Adrenal gland (tissue), 12 donors: ENCODE data around the gene OR5C1. TPM values are rescaled to one million over a fixed set of nuclear protein-coding genes. Genes with fewer than 3 reads are reported as not detected.
A peak's percentile ranks its signal among the peaks of the same experiment; 100 is the strongest.
"Not testable (repeated sequence)": the region's sequence is repeated elsewhere in the genome, so short reads cannot be mapped to it uniquely, and the experiment has no call there.

Experiments
- DNase-seq, 7 donors: peaks; one replicate each; pipeline ENCODE4 v3.0.0-alpha.2; 2019 to 2020
- H3K27ac ChIP-seq, 5 donors: fragments of 200-600 bp; sonication (generic) in 4 of 5; 1 replicate in 3 of 5; 2 replicates in 2 of 5; pipeline versions ENCODE4 v1.5.1 to v1.8.0; 2016 to 2020; ENCODE audit warnings: mild to moderate bottlenecking in 1 of 5
- H3K27me3 ChIP-seq: fragments of 200-600 bp; 2 replicates; pipeline ENCODE4 v1.8.0; 2021
- H3K36me3 ChIP-seq, 2 donors: fragments of 200-600 bp; replicated peaks in 1 of 2; 1 replicate in 1 of 2; 2 replicates in 1 of 2; pipeline versions ENCODE4 v1.5.1 to v1.8.0; 2018 to 2022
- H3K4me1 ChIP-seq, 2 donors: fragments of 200-600 bp; replicated peaks in 1 of 2; 1 replicate in 1 of 2; 2 replicates in 1 of 2; pipeline versions ENCODE4 v1.5.1 to v1.8.0; 2018 to 2021
- H3K4me3 ChIP-seq, 4 donors: fragments of 200-600 bp; sonication (generic) in 3 of 4; one replicate each; pipeline ENCODE4 v1.5.1; 2016 to 2018
- H3K9me3 ChIP-seq, 3 donors: fragments of 200-600 bp; sonication (generic) in 1 of 3; replicated peaks in 1 of 3; 1 replicate in 2 of 3; 2 replicates in 1 of 3; pipeline versions ENCODE4 v1.5.1 to v1.8.0; 2016 to 2021
- CTCF ChIP-seq, 6 experiments: fragments of 450-650 bp in 4 of 6; fragments of 200-600 bp in 2 of 6; sonication (generic) in 1 of 6; IDR thresholded peaks; 1 replicate in 5 of 6; 2 replicates in 1 of 6; pipeline versions ENCODE4 v1.5.1 to v1.8.0; 2016 to 2021; ENCODE audit warnings: antibody characterized with exemption in 6 of 6, mild to moderate bottlenecking in 2 of 6, moderate library complexity in 1 of 6
- POLR2A ChIP-seq, 2 donors: fragments of 450-650 bp; IDR thresholded peaks; one replicate each; pipeline ENCODE4 v1.6.1; 2017; ENCODE audit warnings: antibody characterized with exemption in 2 of 2, mild to moderate bottlenecking in 2 of 2, moderate library complexity in 1 of 2
- WGBS, 4 donors: extraction: QIAGEN DNeasy Blood & Tissue Kit in 2 of 4; methylation state at CpG; one replicate each; pipeline versions ENCODE4 v1.1.5 to v1.1.7; 2013 to 2017; 5-methylcytosine and 5-hydroxymethylcytosine counted together
- intact Hi-C, 2 donors: fragments of 100-400 bp; cut with DNase I; formaldehyde crosslinking; loops; one replicate each; pipeline versions ENCODE4 v1.14.1 to v1.15.0; 2022 to 2023
- polyA plus RNA-seq, 3 donors: library from polyadenylated mRNA; stranded (reverse); fragments of 200-250 nt in 2 of 3; fragments of 350-450 nt in 1 of 3; fragmentation: Illumina TruSeq in 1 of 3; extraction: RNeasy Lipid Tissue Mini Kit (QIAGEN cat#74804) in 1 of 3; gene quantifications; one replicate each; pipeline ENCODE4 v1.2.3, GENCODE V29; 2013 to 2014
- total RNA-seq, 9 donors: library from RNA; depleted of rRNA in 4 of 9; stranded (reverse); fragments of >200 nt in 4 of 9; fragments of 120-200 nt in 1 of 9; fragmentation: NEBNext Ultra II Directional in 1 of 9; extraction: Animal tissue kit (Norgen Biotek cat#: 25700) in 1 of 9; gene quantifications; one replicate each; pipeline versions ENCODE4 v1.1.0 to v1.2.4, GENCODE V29; 2013 to 2023
- donor health status: healthy with polysubstance abuse.
- donor health status: Bipolar disorder and iron deficiency.
- donor health status: DM: yes; HTN: yes; CAD: no.
- donor health status: DM: no; HTN: no; CAD: no.
- donor health status: DM: no; HTN: no; CAD: no.
- donor health status: DM: yes; HTN: yes; CAD: no.

Gene OR5C1
- total and polyA plus RNA-seq, 12 donors: not detected

- WGBS, 4 donors: 94 to 98% (median 95%) methylated on average over 4 of the region's 4 CpGs
- H3K9me3 ChIP-seq: no peaks in the 10 kb centered on the region
- H3K4me1 ChIP-seq: no peaks in the 10 kb centered on the region
- H3K4me3 ChIP-seq: no peak overlapping the region
- H3K27ac ChIP-seq: no peak overlapping the region
- H3K27me3 ChIP-seq: no peaks in the 10 kb centered on the region
- TF ChIP-seq CTCF (IDR thresholded peaks at IDR 0.05) (no peak), POLR2A (IDR thresholded peaks at IDR 0.05) (no peak)
- intact Hi-C loops: loop anchor here (10.0 kb wide), 2 partner anchors 342 to 682 kb away; no protein-coding TSS in a partner anchor
- no peak for DNase-seq
- no peaks in the 10 kb centered on the region for H3K36me3 ChIP-seq
These were observed 17.9 kb downstream of the OR5C1 start for GRCh38 chr9:122806661-122807060.

GRCh38 chr9:122807271-122807900, 18.7 kb downstream of the OR5C1 start:
- DNase-seq: no peak
- Histone ChIP-seq H3K27ac (no peak overlapping the region), H3K9me3 (no peaks in the 10 kb centered on the region), H3K36me3 (no peaks in the 10 kb centered on the region), H3K4me3 (no peak overlapping the region), H3K4me1 (no peaks in the 10 kb centered on the region), H3K27me3 (no peaks in the 10 kb centered on the region)
- intact Hi-C loops: loop anchor here (10.0 kb wide), 2 partner anchors 343 to 683 kb away; no protein-coding TSS in a partner anchor
- TF ChIP-seq CTCF (IDR thresholded peaks at IDR 0.05) (no peak), POLR2A (IDR thresholded peaks at IDR 0.05) (no peak)
- WGBS, 4 donors: 84 to 100% (median 88%) methylated on average over 1 of the region's 1 CpG

DNA sequence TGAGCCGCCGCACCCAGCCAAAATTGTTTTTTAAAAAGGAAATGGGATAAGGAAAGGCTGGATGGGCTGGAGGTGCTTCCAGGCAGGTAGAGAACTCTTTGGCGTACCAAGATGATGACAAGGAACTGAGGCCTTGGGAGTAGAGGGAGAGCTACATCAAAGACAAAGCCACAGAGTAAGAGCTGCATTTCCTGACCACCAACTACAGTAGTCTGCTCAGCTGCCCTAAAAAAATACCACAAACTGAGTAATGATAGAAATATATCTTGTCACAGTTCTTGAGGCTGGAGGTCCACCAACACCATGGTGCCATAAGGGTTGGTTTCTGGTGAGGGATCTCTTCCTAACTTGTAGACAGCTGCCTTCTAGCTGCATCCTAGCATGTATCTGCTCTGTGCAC, 19.4 kb downstream of the OR5C1 start:
- H3K36me3 ChIP-seq: no peaks in the 10 kb centered on the region
- no peak overlapping the region for H3K4me3 ChIP-seq
- intact Hi-C loops: loop anchor here (10.0 kb wide), 2 partner anchors 343 to 683 kb away; no protein-coding TSS in a partner anchor
- no peaks in the 10 kb centered on the region for H3K4me1 ChIP-seq
- H3K27me3 ChIP-seq: no peaks in the 10 kb centered on the region
- H3K9me3 ChIP-seq: no peaks in the 10 kb centered on the region
- no peak for TF ChIP-seq POLR2A (IDR thresholded peaks at IDR 0.05)
- TF ChIP-seq CTCF (IDR thresholded peaks at IDR 0.05): no peak
- no peak for DNase-seq
- H3K27ac ChIP-seq: no peak overlapping the region
- 84 to 96% (median 90%) methylated on average over 3 of the region's 3 CpGs for WGBS, 4 donors

DNA sequence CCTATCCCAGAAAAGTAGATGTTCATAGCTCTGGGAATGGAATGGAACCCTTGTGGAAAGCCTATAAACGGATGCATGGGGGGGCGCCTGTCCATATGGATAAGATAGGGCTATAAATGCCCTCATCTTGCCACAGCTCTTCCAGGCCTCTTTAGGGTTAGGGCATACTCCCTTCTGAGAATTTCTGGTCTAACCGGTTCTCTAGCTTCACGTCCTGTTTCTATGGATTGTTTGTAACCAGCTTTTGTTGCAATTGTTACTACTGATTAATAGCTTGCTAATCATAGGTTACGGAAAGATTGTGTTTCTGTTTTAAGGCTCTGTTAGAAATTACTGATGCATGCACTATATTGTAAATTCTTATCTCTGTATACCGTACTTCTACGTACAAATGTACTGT, 20.5 kb downstream of the OR5C1 start:
- not testable (repeated sequence) for H3K4me3 ChIP-seq, H3K9me3 ChIP-seq, H3K27me3 ChIP-seq, H3K27ac ChIP-seq, H3K4me1 ChIP-seq, H3K36me3 ChIP-seq
- DNase-seq: peak in 1 of 7 donors; percentile 28
- 77 to 81% (median 79%) methylated on average over 7 of the region's 7 CpGs for WGBS, 4 donors
- intact Hi-C loops: loop anchor here (10.0 kb wide), 2 partner anchors 344 to 684 kb away; no protein-coding TSS in a partner anchor
